SK-N-SH treated with all-trans-retinoic acid at 6 μM for 48 hours (cell line): ENCODE results near the gene TNPO3.
"Not testable (repeated sequence)": the region's sequence is repeated elsewhere in the genome, so short reads cannot be mapped to it uniquely, and the experiment has no call there.

Experiments used
- ATAC-seq: fragments of 200-7000 bp; cut with Tn5 transposase; 3 replicates; pipeline ENCODE4 v1.9.1; 2020; ENCODE audit warnings: mild to moderate bottlenecking, moderate library complexity
- ARNTL ChIP-seq: fragments of 450-650 bp; formaldehyde crosslinking; IDR thresholded peaks from 2 replicates; pipeline ENCODE4 v1.5.0; 2020; ENCODE audit warnings: low read depth, mild to moderate bottlenecking, moderate library complexity, borderline replicate concordance
- BACH2 ChIP-seq: fragments of 250-450 bp; sonication (Bioruptor Pico); IDR thresholded peaks from 2 replicates; pipeline ENCODE4 v1.9.0; 2021; ENCODE audit warnings: mild to moderate bottlenecking, borderline replicate concordance
- CREB5 ChIP-seq: fragments of 250-450 bp; sonication (Bioruptor Pico); IDR thresholded peaks from 2 replicates; pipeline ENCODE4 v1.5.1; 2020; ENCODE audit warnings: low read depth, mild to moderate bottlenecking, moderate library complexity
- CSDC2 ChIP-seq: fragments of 250-450 bp; sonication (Bioruptor Pico); IDR thresholded peaks from 2 replicates; pipeline ENCODE4 v1.5.0; 2020; ENCODE audit warnings: mild to moderate bottlenecking, moderate library complexity
- CSRNP3 ChIP-seq: fragments of 250-450 bp; sonication (Bioruptor Pico); IDR thresholded peaks from 2 replicates; pipeline ENCODE4 v1.5.1; 2021; ENCODE audit warnings: mild to moderate bottlenecking, moderate library complexity
- ESRRG ChIP-seq: fragments of 250-450 bp; sonication (Bioruptor Pico); IDR thresholded peaks from 2 replicates; pipeline ENCODE4 v1.6.1; 2021; ENCODE audit warnings: mild to moderate bottlenecking
- GLIS3 ChIP-seq: fragments of 250-450 bp; sonication (Bioruptor Pico); IDR thresholded peaks from 2 replicates; pipeline ENCODE4 v1.5.0; 2020; ENCODE audit warnings: mild to moderate bottlenecking, moderate library complexity
- ISL1 ChIP-seq: fragments of 250-450 bp; sonication (Bioruptor Pico); IDR thresholded peaks from 2 replicates; pipeline ENCODE4 v2.1.2; 2022; ENCODE audit warnings: mild to moderate bottlenecking, moderate library complexity
- OSR1 ChIP-seq: fragments of 250-450 bp; sonication (Bioruptor Pico); IDR thresholded peaks from 2 replicates; pipeline ENCODE4 v1.8.0; 2022; ENCODE audit warnings: moderate library complexity, mild to moderate bottlenecking, inconsistent platforms
- POU6F1 ChIP-seq: fragments of 250-450 bp; sonication (Bioruptor Pico); IDR thresholded peaks from 2 replicates; pipeline ENCODE4 v1.8.0; 2021; ENCODE audit warnings: low read depth, mild to moderate bottlenecking, moderate library complexity, borderline replicate concordance
- PPARA ChIP-seq: fragments of 250-450 bp; sonication (Bioruptor Pico); IDR thresholded peaks from 2 replicates; pipeline ENCODE4 v1.5.0; 2020; ENCODE audit warnings: mild to moderate bottlenecking, borderline replicate concordance
- RARB ChIP-seq: fragments of 250-450 bp; sonication (Bioruptor Pico); IDR thresholded peaks from 2 replicates; pipeline ENCODE4 v1.8.0; 2021; ENCODE audit warnings: mild to moderate bottlenecking, moderate library complexity
- SNAI2 ChIP-seq: fragments of 250-450 bp; sonication (Bioruptor Pico); IDR thresholded peaks from 2 replicates; pipeline ENCODE4 v1.5.0; 2020; ENCODE audit warnings: mild to moderate bottlenecking, moderate library complexity
- TCF4 ChIP-seq: fragments of 250-450 bp; sonication (Bioruptor Pico); IDR thresholded peaks from 2 replicates; pipeline ENCODE4 v1.8.0; 2021; ENCODE audit warnings: mild to moderate bottlenecking, moderate library complexity, borderline replicate concordance
- TOX ChIP-seq: fragments of 250-450 bp; sonication (Bioruptor Pico); IDR thresholded peaks from 2 replicates; pipeline ENCODE4 v1.8.0; 2021; ENCODE audit warnings: mild to moderate bottlenecking, moderate library complexity, borderline replicate concordance
- TSHZ2 ChIP-seq: fragments of 250-450 bp; sonication (Bioruptor Pico); IDR thresholded peaks from 2 replicates; pipeline ENCODE4 v1.5.0; 2020; ENCODE audit warnings: mild to moderate bottlenecking, moderate library complexity
- ZC3H10 ChIP-seq: fragments of 250-450 bp; sonication (Bioruptor Pico); IDR thresholded peaks from 2 replicates; pipeline ENCODE4 v1.5.1; 2021; ENCODE audit warnings: mild to moderate bottlenecking, moderate library complexity
- ZFP3 ChIP-seq: fragments of 250-450 bp; sonication (Bioruptor Pico); IDR thresholded peaks from 2 replicates; pipeline ENCODE4 v1.5.0; 2020; ENCODE audit warnings: mild to moderate bottlenecking, moderate library complexity
- ZFP30 ChIP-seq: fragments of 450-650 bp; formaldehyde crosslinking; IDR thresholded peaks from 2 replicates; pipeline ENCODE4 v1.5.0; 2022; ENCODE audit warnings: mild to moderate bottlenecking, moderate library complexity
- ZNF565 ChIP-seq: fragments of 450-650 bp; formaldehyde crosslinking; conservative IDR thresholded peaks from 2 replicates; pipeline ENCODE4 v1.5.0; 2020; ENCODE audit warnings: low read depth, mild to moderate bottlenecking, moderate library complexity
- ZNF70 ChIP-seq: fragments of 450-650 bp; formaldehyde crosslinking; IDR thresholded peaks from 2 replicates; pipeline ENCODE4 v1.5.0; 2020; ENCODE audit warnings: mild to moderate bottlenecking, moderate library complexity
- ZNF8 ChIP-seq: fragments of 450-650 bp; formaldehyde crosslinking; IDR thresholded peaks from 2 replicates; pipeline ENCODE4 v1.5.0; 2020; ENCODE audit warnings: mild to moderate bottlenecking, moderate library complexity

TNPO3 gene

GRCh38 chr7:128997181-128997580, 57.7 kb downstream of the TNPO3 start:
- no peak for ATAC-seq
- TF ChIP-seq CSRNP3 (CRISPR knock-in tag) (no peak), ISL1 (CRISPR knock-in tag) (no peak)

- ATAC-seq: not testable (repeated sequence)
Measured at GRCh38 chr7:128994560-128994959, 60.4 kb downstream of the TNPO3 start.

- no peak for TF ChIP-seq TOX (CRISPR knock-in tag)
- TF ChIP-seq ISL1 (CRISPR knock-in tag): no peak
- TF ChIP-seq CSRNP3 (CRISPR knock-in tag): no peak
- TF ChIP-seq SNAI2: no peak
- TF ChIP-seq ZNF8 (CRISPR knock-in tag): no peak
- TF ChIP-seq GLIS3 (CRISPR knock-in tag): no peak
- no peak for TF ChIP-seq ZNF70 (CRISPR knock-in tag)
- TF ChIP-seq PPARA (CRISPR knock-in tag): no peak
- no peak for TF ChIP-seq TCF4
- TF ChIP-seq OSR1 (CRISPR knock-in tag): no peak
- no peak for TF ChIP-seq ZNF565 (CRISPR knock-in tag)
- TF ChIP-seq ZFP3 (CRISPR knock-in tag): no peak
- ATAC-seq: no peak
Measured at GRCh38 chr7:128993419-128993818, 61.5 kb downstream of the TNPO3 start.

- no peak for ATAC-seq
Measured at GRCh38 chr7:128989961-128990360, 65.0 kb downstream of the TNPO3 start.

More at GRCh38 chr7:128989961-128990360, 65.0 kb downstream of the TNPO3 start:
- TF ChIP-seq ZFP3 (CRISPR knock-in tag) (no peak), ZFP30 (CRISPR knock-in tag) (no peak), RARB (CRISPR knock-in tag) (no peak), POU6F1 (CRISPR knock-in tag) (no peak), ESRRG (CRISPR knock-in tag) (no peak), ZNF70 (CRISPR knock-in tag) (no peak), PPARA (CRISPR knock-in tag) (no peak), TSHZ2 (CRISPR knock-in tag) (no peak), CSDC2 (CRISPR knock-in tag) (no peak), CREB5 (CRISPR knock-in tag) (no peak), ZC3H10 (CRISPR knock-in tag) (no peak), GLIS3 (CRISPR knock-in tag) (no peak), ZNF565 (CRISPR knock-in tag) (no peak), TCF4 (no peak), OSR1 (CRISPR knock-in tag) (no peak), BACH2 (CRISPR knock-in tag) (no peak), ARNTL (CRISPR knock-in tag) (no peak), ISL1 (CRISPR knock-in tag) (no peak), CSRNP3 (CRISPR knock-in tag) (no peak)
